Glutamatergic neuron (in vitro differentiated cells): ENCODE data around the gene HIRA. TPM values are rescaled to one million over a fixed set of nuclear protein-coding genes. Genes with fewer than 3 reads are reported as not detected.

Experiments
- DNase-seq: peaks from one replicate; pipeline ENCODE4 v3.0.0; 2022
- H3K27ac Mint-ChIP-seq: one replicate; pipeline ENCODE4 v1.8.0; 2020; ENCODE audit warnings: mild to moderate bottlenecking, mixed read lengths, inconsistent platforms; ENCODE audit not compliant: unreplicated experiment
- H3K27me3 Mint-ChIP-seq: one replicate; pipeline ENCODE4 v1.8.0; 2020; ENCODE audit warnings: mild to moderate bottlenecking, moderate library complexity, mixed read lengths, inconsistent platforms; ENCODE audit not compliant: unreplicated experiment
- H3K36me3 Mint-ChIP-seq: one replicate; pipeline ENCODE4 v1.8.0; 2020; ENCODE audit warnings: mild to moderate bottlenecking, mixed read lengths, inconsistent platforms; ENCODE audit not compliant: unreplicated experiment
- H3K4me1 Mint-ChIP-seq: one replicate; pipeline ENCODE4 v1.8.0; 2020; ENCODE audit warnings: mild to moderate bottlenecking, low read depth, mixed read lengths, inconsistent platforms; ENCODE audit not compliant: unreplicated experiment
- H3K4me3 Mint-ChIP-seq: one replicate; pipeline ENCODE4 v1.8.0; 2020; ENCODE audit warnings: mild to moderate bottlenecking, mixed read lengths, inconsistent platforms; ENCODE audit not compliant: unreplicated experiment
- H3K9me3 Mint-ChIP-seq: one replicate; pipeline ENCODE4 v1.8.0; 2020; ENCODE audit warnings: mild to moderate bottlenecking, moderate library complexity, mixed read lengths, inconsistent platforms; ENCODE audit not compliant: unreplicated experiment
- CTCF ChIP-seq: fragments of 200-600 bp; sonication (generic); IDR thresholded peaks from one replicate; pipeline ENCODE4 v1.5.0; 2021; ENCODE audit not compliant: partially characterized antibody, unreplicated experiment
- total RNA-seq: library from RNA; stranded (reverse); fragmentation: NEBNext Ultra II Directional; extraction: Animal tissue kit (Norgen Biotek cat#: 25700); gene quantifications from one replicate; pipeline ENCODE4 v1.2.1, GENCODE V29; 2021; ENCODE audit not compliant: unreplicated experiment

The HIRA gene
- total RNA-seq, 1 donor from 2014 or later = 51.0 TPM

GRCh38 chr22:19473578-19473977, 42.0 kb upstream of the HIRA start:
- no peak overlapping the region for H3K4me3 Mint-ChIP-seq
- peaks cover 2% of the 10 kb centered on the region for H3K27me3 Mint-ChIP-seq
- no peaks in the 10 kb centered on the region for H3K36me3 Mint-ChIP-seq
- H3K27ac Mint-ChIP-seq = no peak overlapping the region
- TF ChIP-seq CTCF = no peak
- H3K9me3 Mint-ChIP-seq = no peaks in the 10 kb centered on the region
- no peak for DNase-seq
- H3K4me1 Mint-ChIP-seq = peaks cover 8% of the 10 kb centered on the region

GRCh38 chr22:19472233-19472632, 40.7 kb upstream of the HIRA start:
- H3K27me3 Mint-ChIP-seq = peaks cover 4% of the 10 kb centered on the region
- no peaks in the 10 kb centered on the region for H3K9me3 Mint-ChIP-seq
- peak overlapping the region; percentile 64 for H3K27ac Mint-ChIP-seq
- no peak for TF ChIP-seq CTCF
- no peak for DNase-seq
- no peaks in the 10 kb centered on the region for H3K36me3 Mint-ChIP-seq
- H3K4me3 Mint-ChIP-seq = no peak overlapping the region
- H3K4me1 Mint-ChIP-seq = peaks cover 4% of the 10 kb centered on the region

GRCh38 chr22:19471572-19471971, 40.0 kb upstream of the HIRA start:
- Mint-ChIP-seq H3K27me3 (peaks cover 4% of the 10 kb centered on the region), H3K4me3 (no peak overlapping the region), H3K36me3 (no peaks in the 10 kb centered on the region), H3K27ac (no peak overlapping the region), H3K4me1 (peaks cover 4% of the 10 kb centered on the region), H3K9me3 (no peaks in the 10 kb centered on the region)
- TF ChIP-seq CTCF = no peak
- DNase-seq = no peak

- Mint-ChIP-seq H3K36me3 (no peaks in the 10 kb centered on the region), H3K4me3 (no peak overlapping the region), H3K9me3 (no peaks in the 10 kb centered on the region), H3K27ac (no peak overlapping the region), H3K4me1 (no peaks in the 10 kb centered on the region), H3K27me3 (peaks cover 9% of the 10 kb centered on the region)
- no peak for TF ChIP-seq CTCF
- DNase-seq = no peak
Measured at GRCh38 chr22:19470010-19470409, 38.5 kb upstream of the HIRA start.

GRCh38 chr22:19469421-19469820, 37.9 kb upstream of the HIRA start:
- H3K9me3 Mint-ChIP-seq = no peaks in the 10 kb centered on the region
- H3K27me3 Mint-ChIP-seq = peaks cover 9% of the 10 kb centered on the region
- no peak overlapping the region for H3K4me3 Mint-ChIP-seq
- DNase-seq = no peak
- peaks cover under 1% of the 10 kb centered on the region for H3K4me1 Mint-ChIP-seq
- no peak for TF ChIP-seq CTCF
- H3K36me3 Mint-ChIP-seq = no peaks in the 10 kb centered on the region
- no peak overlapping the region for H3K27ac Mint-ChIP-seq
